Skeletal muscle satellite cell (primary cell): ENCODE results near the gene MAPKAPK2.

Experiments used
- H3K27me3 ChIP-seq: 2 replicates; pipeline ENCODE4 v1.7.0; 2013; ENCODE audit warnings: low read length; ENCODE audit not compliant: control insufficient read depth, insufficient read depth
- H3K36me3 ChIP-seq: 2 replicates; pipeline ENCODE4 v1.7.0; 2013; ENCODE audit warnings: mild to moderate bottlenecking, control low read depth, low read length; ENCODE audit not compliant: insufficient read depth
- H3K4me1 ChIP-seq: 2 replicates; pipeline ENCODE4 v1.7.0; 2013; ENCODE audit warnings: low read length; ENCODE audit not compliant: control insufficient read depth, insufficient read depth
- H3K4me2 ChIP-seq: 2 replicates; pipeline ENCODE4 v1.7.0; 2013; ENCODE audit warnings: mild to moderate bottlenecking, low read length
- H3K4me3 ChIP-seq: 2 replicates; pipeline ENCODE4 v1.7.0; 2013; ENCODE audit warnings: low read length
- H3K9ac ChIP-seq: 2 replicates; pipeline ENCODE4 v1.7.0; 2013; ENCODE audit warnings: mild to moderate bottlenecking, low read depth, low read length, moderate library complexity
- H3K9me3 ChIP-seq: replicated peaks from 2 replicates; pipeline ENCODE4 v1.7.0; 2013; ENCODE audit warnings: mild to moderate bottlenecking, control low read depth, low read length

The MAPKAPK2 gene

DNA sequence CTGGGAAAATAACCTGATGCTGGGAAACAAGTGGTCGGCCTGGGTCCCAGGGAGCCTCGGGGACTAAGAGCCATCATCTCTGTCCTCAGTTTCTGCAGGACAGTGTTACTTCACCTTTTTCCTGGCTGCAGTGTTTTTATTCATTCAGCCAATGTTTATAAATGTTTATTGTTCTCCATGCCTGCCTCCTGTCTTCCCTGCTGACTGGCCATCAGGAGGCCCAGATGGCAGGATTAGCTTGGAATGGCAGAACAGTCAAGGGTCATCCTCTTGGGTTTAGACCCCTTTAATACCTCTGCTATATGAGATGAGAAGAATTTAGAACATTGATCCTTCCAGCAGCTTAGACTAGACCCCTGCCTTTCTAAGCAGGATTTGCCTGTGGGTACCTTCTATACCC is 13.3 kb downstream of the MAPKAPK2 start:
- no peaks in the 10 kb centered on the region for H3K9me3 ChIP-seq
- peaks cover 34% of the 10 kb centered on the region for H3K4me1 ChIP-seq
- no peak overlapping the region for H3K9ac ChIP-seq
- peaks cover 10% of the 10 kb centered on the region for H3K36me3 ChIP-seq
- H3K27me3 ChIP-seq, result no peaks in the 10 kb centered on the region
- H3K4me2 ChIP-seq, result no peak overlapping the region
- no peak overlapping the region for H3K4me3 ChIP-seq

DNA sequence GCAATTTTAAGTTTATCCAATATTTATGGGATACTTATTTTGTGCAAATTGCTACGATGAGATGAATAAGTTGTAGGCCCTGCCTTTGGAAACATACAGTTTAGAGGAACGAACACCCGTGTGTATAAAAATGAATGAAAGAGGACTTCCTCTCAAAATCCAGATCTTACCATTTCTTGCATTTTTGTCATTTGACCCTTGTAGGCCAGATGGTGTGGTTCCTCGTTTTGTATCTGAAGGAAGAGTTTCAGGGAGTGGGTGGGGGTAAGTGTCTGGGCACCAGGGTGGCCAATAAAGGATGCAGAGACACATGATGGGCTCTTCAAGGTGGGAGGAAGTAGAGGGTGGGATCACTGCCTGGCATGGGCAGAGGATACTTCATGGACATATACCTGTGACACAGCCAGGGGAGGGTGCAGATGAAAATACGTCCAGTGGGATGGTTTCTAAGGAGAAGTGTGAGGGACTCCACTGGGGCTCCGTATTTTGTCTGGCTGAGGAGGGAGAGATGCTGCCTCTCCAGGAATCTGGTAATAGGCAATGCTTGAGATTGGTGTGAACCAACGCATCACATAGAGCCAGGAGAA is 14.4 kb downstream of the MAPKAPK2 start:
- no peak overlapping the region for H3K4me3 ChIP-seq
- peaks cover 23% of the 10 kb centered on the region for H3K4me1 ChIP-seq
- H3K9ac ChIP-seq, result no peak overlapping the region
- H3K4me2 ChIP-seq, result no peak overlapping the region
- no peaks in the 10 kb centered on the region for H3K9me3 ChIP-seq
- H3K36me3 ChIP-seq, result peaks cover 10% of the 10 kb centered on the region
- no peaks in the 10 kb centered on the region for H3K27me3 ChIP-seq

- Histone ChIP-seq H3K4me3 (no peak overlapping the region), H3K4me2 (no peak overlapping the region), H3K27me3 (no peaks in the 10 kb centered on the region), H3K4me1 (peaks cover 17% of the 10 kb centered on the region), H3K9ac (no peak overlapping the region), H3K9me3 (no peaks in the 10 kb centered on the region), H3K36me3 (peaks cover 10% of the 10 kb centered on the region)
These were observed 14.9 kb downstream of the MAPKAPK2 start for GRCh38 chr1:206699626-206700025.

DNA sequence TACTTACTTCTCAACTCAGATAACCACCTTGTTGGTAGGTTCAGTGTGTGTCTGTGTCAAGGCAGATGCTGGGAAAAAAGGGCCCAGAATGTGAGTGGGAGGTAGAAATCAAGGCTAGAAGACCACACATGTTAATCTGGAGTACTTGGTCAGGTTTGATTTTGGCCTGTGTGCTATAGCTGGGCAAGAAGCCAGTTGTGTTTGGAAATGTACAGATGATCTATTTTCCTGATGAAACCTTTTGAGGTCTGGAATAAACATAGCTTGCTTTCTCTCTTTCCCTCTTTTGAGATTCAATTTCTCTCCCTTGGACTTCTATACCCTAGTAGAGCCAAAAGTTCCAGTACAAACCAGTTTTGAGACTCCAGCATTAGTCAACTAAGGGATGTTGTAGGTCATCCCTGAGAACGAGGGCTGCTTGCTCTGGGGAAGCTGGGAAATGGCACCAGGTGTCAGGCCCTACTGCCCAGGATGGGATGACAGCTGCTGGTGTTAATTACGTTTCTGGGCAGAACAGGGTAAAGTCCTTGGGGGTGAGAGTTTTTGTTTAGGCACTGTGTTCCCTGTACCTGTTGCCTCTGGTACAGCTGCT is 15.8 kb downstream of the MAPKAPK2 start:
- no peak overlapping the region for H3K4me2 ChIP-seq
- H3K27me3 ChIP-seq, result no peaks in the 10 kb centered on the region
- H3K9me3 ChIP-seq, result no peaks in the 10 kb centered on the region
- H3K4me1 ChIP-seq, result peaks cover 25% of the 10 kb centered on the region
- peaks cover 10% of the 10 kb centered on the region for H3K36me3 ChIP-seq
- no peak overlapping the region for H3K4me3 ChIP-seq
- H3K9ac ChIP-seq, result no peak overlapping the region

- Histone ChIP-seq H3K4me2 (no peak overlapping the region), H3K27me3 (no peaks in the 10 kb centered on the region), H3K9ac (no peak overlapping the region), H3K9me3 (no peaks in the 10 kb centered on the region), H3K4me1 (peaks cover 42% of the 10 kb centered on the region), H3K4me3 (no peak overlapping the region), H3K36me3 (peaks cover 4% of the 10 kb centered on the region)
These were observed 17.6 kb downstream of the MAPKAPK2 start for GRCh38 chr1:206702260-206702659.

GRCh38 chr1:206702803-206703202 is 18.1 kb downstream of the MAPKAPK2 start:
- Histone ChIP-seq H3K9me3 (no peaks in the 10 kb centered on the region), H3K27me3 (no peaks in the 10 kb centered on the region), H3K4me1 (peaks cover 45% of the 10 kb centered on the region), H3K4me3 (no peak overlapping the region), H3K36me3 (no peaks in the 10 kb centered on the region), H3K4me2 (no peak overlapping the region), H3K9ac (no peak overlapping the region)

DNA sequence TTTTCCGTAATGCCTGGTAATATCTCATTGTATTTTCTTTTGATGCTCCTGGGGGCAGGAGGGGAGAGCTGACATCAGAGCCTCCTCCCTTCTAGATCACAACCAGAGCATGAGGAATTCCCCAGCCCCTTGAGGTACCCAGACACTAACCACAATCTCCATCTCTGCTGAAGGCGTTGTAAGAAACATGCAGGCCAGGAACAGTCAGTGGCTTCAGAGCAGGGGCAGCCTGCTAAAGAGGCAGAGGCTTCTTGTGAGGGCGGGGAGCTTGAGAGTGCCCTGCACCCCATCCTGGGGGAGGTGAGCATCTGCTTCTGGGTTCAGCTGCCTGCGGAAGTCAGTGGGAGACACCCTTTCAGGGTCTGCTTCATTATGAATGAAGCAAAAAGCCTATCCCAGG is 19.0 kb downstream of the MAPKAPK2 start:
- H3K27me3 ChIP-seq, result no peaks in the 10 kb centered on the region
- H3K4me1 ChIP-seq, result peaks cover 51% of the 10 kb centered on the region
- H3K36me3 ChIP-seq, result no peaks in the 10 kb centered on the region
- H3K9ac ChIP-seq, result no peak overlapping the region
- H3K4me3 ChIP-seq, result no peak overlapping the region
- H3K9me3 ChIP-seq, result no peaks in the 10 kb centered on the region
- H3K4me2 ChIP-seq, result no peak overlapping the region

- no peak overlapping the region for H3K9ac ChIP-seq
- H3K4me3 ChIP-seq, result no peak overlapping the region
- H3K4me2 ChIP-seq, result no peak overlapping the region
- no peaks in the 10 kb centered on the region for H3K9me3 ChIP-seq
- H3K4me1 ChIP-seq, result peaks cover 54% of the 10 kb centered on the region
- H3K36me3 ChIP-seq, result no peaks in the 10 kb centered on the region
- H3K27me3 ChIP-seq, result no peaks in the 10 kb centered on the region
These were observed 19.5 kb downstream of the MAPKAPK2 start for GRCh38 chr1:206704226-206704625.

DNA sequence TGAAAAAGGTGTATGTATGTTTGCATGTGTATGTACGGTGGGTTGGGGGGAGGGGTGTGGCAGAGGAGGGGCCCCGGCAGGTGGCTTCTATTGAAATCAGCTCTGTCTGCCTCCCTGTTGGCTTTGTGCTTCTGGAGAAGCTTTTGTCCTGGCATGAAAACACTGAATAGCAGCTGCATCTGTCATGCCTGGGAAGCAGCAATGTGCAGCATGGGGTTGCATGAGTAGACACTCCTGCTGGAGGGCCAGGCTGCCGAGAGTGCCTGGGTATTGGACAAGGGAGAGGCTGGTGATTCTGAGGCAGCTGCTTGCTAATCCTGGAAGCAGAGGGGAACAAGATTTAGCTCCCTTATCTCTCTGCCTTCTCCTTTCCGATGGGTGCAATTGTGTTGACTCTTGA is 20.5 kb downstream of the MAPKAPK2 start:
- peak overlapping the region; percentile 45 for H3K9ac ChIP-seq
- H3K4me1 ChIP-seq, result peaks cover 54% of the 10 kb centered on the region
- H3K4me3 ChIP-seq, result peak overlapping the region; percentile 27
- H3K9me3 ChIP-seq, result no peaks in the 10 kb centered on the region
- H3K36me3 ChIP-seq, result no peaks in the 10 kb centered on the region
- no peaks in the 10 kb centered on the region for H3K27me3 ChIP-seq
- H3K4me2 ChIP-seq, result peak overlapping the region; percentile 47

GRCh38 chr1:206705726-206706297 is 21.1 kb downstream of the MAPKAPK2 start:
- peaks cover 53% of the 10 kb centered on the region for H3K4me1 ChIP-seq
- peak overlapping the region; percentile 53 for H3K4me2 ChIP-seq
- no peaks in the 10 kb centered on the region for H3K9me3 ChIP-seq
- peak overlapping the region; percentile 45 for H3K9ac ChIP-seq
- no peaks in the 10 kb centered on the region for H3K36me3 ChIP-seq
- peak overlapping the region; percentile 27 for H3K4me3 ChIP-seq
- H3K27me3 ChIP-seq, result no peaks in the 10 kb centered on the region

GRCh38 chr1:206706298-206706791 is 21.6 kb downstream of the MAPKAPK2 start:
- Histone ChIP-seq H3K4me3 (peak overlapping the region; percentile 29), H3K4me2 (peak overlapping the region; percentile 53), H3K9me3 (no peaks in the 10 kb centered on the region), H3K9ac (peak overlapping the region; percentile 19), H3K27me3 (no peaks in the 10 kb centered on the region), H3K4me1 (peaks cover 53% of the 10 kb centered on the region), H3K36me3 (no peaks in the 10 kb centered on the region)
